Upper lobe of right lung (tissue), 1 donor: Measurements from ENCODE around the gene ZBTB16. TPM values are rescaled to one million over a fixed set of nuclear protein-coding genes. Genes with fewer than 3 reads are reported as not detected.

Experiments
- ATAC-seq: fragments of 200-7000 bp; cut with Tn5 transposase; one replicate; pipeline ENCODE4 v1.9.1; 2020; ENCODE audit warnings: mild to moderate bottlenecking, moderate library complexity
- DNase-seq: peaks from one replicate; pipeline ENCODE4 v3.0.0-alpha.2; 2020
- H3K27ac ChIP-seq: fragments of 200-600 bp; one replicate; pipeline ENCODE4 v1.8.0; 2022
- H3K27me3 ChIP-seq: fragments of 200-600 bp; one replicate; pipeline ENCODE4 v1.8.0; 2022; ENCODE audit warnings: mild to moderate bottlenecking
- H3K36me3 ChIP-seq: fragments of 200-600 bp; one replicate; pipeline ENCODE4 v1.8.0; 2022
- H3K4me1 ChIP-seq: fragments of 200-600 bp; one replicate; pipeline ENCODE4 v1.8.0; 2022
- H3K4me3 ChIP-seq: fragments of 200-600 bp; one replicate; pipeline ENCODE4 v1.8.0; 2022; ENCODE audit warnings: mild to moderate bottlenecking
- H3K9me3 ChIP-seq: fragments of 200-600 bp; one replicate; pipeline ENCODE4 v1.8.0; 2022
- CTCF ChIP-seq: fragments of 200-600 bp; IDR thresholded peaks from one replicate; pipeline ENCODE4 v1.8.0; 2022; ENCODE audit warnings: antibody characterized with exemption
- intact Hi-C: fragments of 100-400 bp; cut with DNase I; formaldehyde crosslinking; loops from one replicate; pipeline ENCODE4 v1.11.0; 2022
- total RNA-seq: library from RNA; stranded (reverse); fragmentation: NEBNext Ultra II Directional; extraction: Animal tissue kit (Norgen Biotek cat#: 25700); gene quantifications from one replicate; pipeline ENCODE4 v1.2.1, GENCODE V29; 2021
- donor health status: DM: no; HTN: yes; CAD: no; lungs with severe emphysema.

ZBTB16 gene
- total RNA-seq, 1 donor from 2014 or later = 221 TPM

DNA sequence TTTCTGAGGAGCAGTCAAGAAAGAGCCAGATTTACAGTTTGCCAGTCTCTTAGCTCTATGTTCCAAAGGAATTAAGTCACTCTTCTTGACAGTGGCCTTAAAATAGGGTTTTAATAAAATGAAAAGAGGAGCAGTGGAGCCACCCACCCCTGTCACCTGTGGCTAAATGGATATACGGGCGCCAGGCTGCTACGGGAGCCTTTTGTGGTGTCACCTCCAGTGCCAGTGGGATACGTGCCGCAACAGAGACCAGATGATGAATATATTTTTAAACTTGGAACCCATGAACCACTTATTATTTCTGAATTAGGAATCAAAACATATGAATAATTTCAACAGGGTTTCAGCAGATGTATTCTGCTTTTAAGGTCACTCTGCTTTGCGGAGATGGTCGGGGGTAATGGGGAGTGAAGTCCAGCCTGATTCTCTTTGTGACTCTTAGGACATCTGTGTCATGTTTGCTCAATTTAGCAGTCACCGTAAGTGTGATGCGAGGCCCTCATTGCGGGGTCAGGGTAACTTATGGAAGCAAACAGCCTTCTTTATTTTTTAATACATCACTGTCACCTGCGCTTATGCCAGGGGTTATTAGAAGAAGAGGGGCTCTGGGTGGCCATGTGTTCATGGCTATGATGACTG, 64.3 kb downstream of the ZBTB16 start:
- no peak for DNase-seq
- H3K4me3 ChIP-seq = no peak overlapping the region

GRCh38 chr11:114124601-114125144, 65.2 kb downstream of the ZBTB16 start:
- Histone ChIP-seq H3K27ac (no peak overlapping the region), H3K36me3 (peaks cover 33% of the 10 kb centered on the region), H3K9me3 (no peaks in the 10 kb centered on the region), H3K4me3 (no peak overlapping the region), H3K4me1 (peaks cover 64% of the 10 kb centered on the region), H3K27me3 (no peaks in the 10 kb centered on the region)
- no peak for TF ChIP-seq CTCF
- DNase-seq = no peak
- intact Hi-C loops = no loop called here
- no peak for ATAC-seq

More for the DNA sequence above, 64.3 kb downstream of the ZBTB16 start:
- H3K4me1 ChIP-seq = peaks cover 59% of the 10 kb centered on the region
- intact Hi-C loops = no loop called here
- no peaks in the 10 kb centered on the region for H3K27me3 ChIP-seq
- TF ChIP-seq CTCF = no peak
- peaks cover 33% of the 10 kb centered on the region for H3K36me3 ChIP-seq
- no peak for ATAC-seq
- no peaks in the 10 kb centered on the region for H3K9me3 ChIP-seq
- H3K27ac ChIP-seq = no peak overlapping the region

- intact Hi-C loops = no loop called here
- no peak for TF ChIP-seq CTCF
- ATAC-seq (no peak), DNase-seq (no peak)
- Histone ChIP-seq H3K4me1 (peaks cover 66% of the 10 kb centered on the region), H3K4me3 (no peak overlapping the region), H3K36me3 (peaks cover 33% of the 10 kb centered on the region), H3K9me3 (no peaks in the 10 kb centered on the region), H3K27ac (peak overlapping the region; percentile 4), H3K27me3 (no peaks in the 10 kb centered on the region)
These were observed 66.0 kb downstream of the ZBTB16 start for GRCh38 chr11:114125531-114125930.

- no peak for TF ChIP-seq CTCF
- peaks cover 66% of the 10 kb centered on the region for H3K4me1 ChIP-seq
- DNase-seq (no peak), ATAC-seq (no peak)
- peaks cover 33% of the 10 kb centered on the region for H3K36me3 ChIP-seq
- no peaks in the 10 kb centered on the region for H3K9me3 ChIP-seq
- no peaks in the 10 kb centered on the region for H3K27me3 ChIP-seq
- H3K27ac ChIP-seq = no peak overlapping the region
- no peak overlapping the region for H3K4me3 ChIP-seq
- intact Hi-C loops = no loop called here
These were observed 66.4 kb downstream of the ZBTB16 start for GRCh38 chr11:114125959-114126358.

- intact Hi-C loops = no loop called here
- Histone ChIP-seq H3K27me3 (no peaks in the 10 kb centered on the region), H3K27ac (no peak overlapping the region), H3K4me1 (peaks cover 72% of the 10 kb centered on the region), H3K36me3 (peaks cover 33% of the 10 kb centered on the region), H3K4me3 (no peak overlapping the region), H3K9me3 (no peaks in the 10 kb centered on the region)
- DNase-seq (no peak), ATAC-seq (peak; percentile 81)
- TF ChIP-seq CTCF = no peak
These were observed 68.9 kb downstream of the ZBTB16 start for GRCh38 chr11:114128399-114128798.

- Histone ChIP-seq H3K4me1 (peaks cover 79% of the 10 kb centered on the region), H3K4me3 (no peak overlapping the region), H3K9me3 (no peaks in the 10 kb centered on the region), H3K27me3 (no peaks in the 10 kb centered on the region), H3K36me3 (peaks cover 27% of the 10 kb centered on the region), H3K27ac (no peak overlapping the region)
- DNase-seq = no peak
- TF ChIP-seq CTCF = no peak
- no peak for ATAC-seq
- intact Hi-C loops = no loop called here
These were observed 69.6 kb downstream of the ZBTB16 start for GRCh38 chr11:114129142-114129541.
